ENCODE measurements around the gene IRGC. TPM values are rescaled to one million over a fixed set of nuclear protein-coding genes. Genes with fewer than 3 reads are reported as not detected.

The IRGC gene
- total RNA-seq: not detected

DNA sequence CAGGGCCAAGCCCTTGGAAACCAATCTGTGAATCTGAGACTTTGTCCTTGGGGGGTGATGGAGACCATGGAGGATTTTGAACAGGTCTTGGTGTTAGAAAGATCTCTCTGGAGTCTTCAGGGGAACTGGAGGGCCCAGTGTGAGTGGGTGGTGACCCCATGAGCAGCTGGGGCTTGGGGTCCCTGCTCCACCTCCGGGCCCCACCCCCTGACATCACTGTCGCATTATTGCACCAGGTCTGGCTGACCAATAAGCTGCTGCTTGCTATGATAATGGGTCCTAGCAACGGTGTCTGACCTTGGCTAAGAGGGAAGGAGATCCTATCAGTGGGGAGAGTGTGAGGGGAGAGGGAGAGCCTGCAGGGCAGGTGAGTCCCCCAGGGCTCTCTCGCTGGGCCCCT is at the start of gene IRGC:
IRGC (plus strand) TSS at position 301 of the 400 bp plus-strand sequence. CDS start 2,483 bp downstream, outside the sequence.
- no peak for TF ChIP-seq CTCF (IDR thresholded peaks at IDR 0.05; ENCODE audit: low read depth)

GRCh38 chr19:43667126-43667875 is 48.6 kb upstream of the IRGC start:
- no peak for TF ChIP-seq CTCF (IDR thresholded peaks at IDR 0.05; ENCODE audit: low read depth)

GRCh38 chr19:43667876-43668405 is 47.9 kb upstream of the IRGC start:
- no peak for TF ChIP-seq CTCF (IDR thresholded peaks at IDR 0.05; ENCODE audit: low read depth)

GRCh38 chr19:43668406-43669109 is 47.3 kb upstream of the IRGC start:
- TF ChIP-seq CTCF (IDR thresholded peaks at IDR 0.05; ENCODE audit: low read depth): no peak

DNA sequence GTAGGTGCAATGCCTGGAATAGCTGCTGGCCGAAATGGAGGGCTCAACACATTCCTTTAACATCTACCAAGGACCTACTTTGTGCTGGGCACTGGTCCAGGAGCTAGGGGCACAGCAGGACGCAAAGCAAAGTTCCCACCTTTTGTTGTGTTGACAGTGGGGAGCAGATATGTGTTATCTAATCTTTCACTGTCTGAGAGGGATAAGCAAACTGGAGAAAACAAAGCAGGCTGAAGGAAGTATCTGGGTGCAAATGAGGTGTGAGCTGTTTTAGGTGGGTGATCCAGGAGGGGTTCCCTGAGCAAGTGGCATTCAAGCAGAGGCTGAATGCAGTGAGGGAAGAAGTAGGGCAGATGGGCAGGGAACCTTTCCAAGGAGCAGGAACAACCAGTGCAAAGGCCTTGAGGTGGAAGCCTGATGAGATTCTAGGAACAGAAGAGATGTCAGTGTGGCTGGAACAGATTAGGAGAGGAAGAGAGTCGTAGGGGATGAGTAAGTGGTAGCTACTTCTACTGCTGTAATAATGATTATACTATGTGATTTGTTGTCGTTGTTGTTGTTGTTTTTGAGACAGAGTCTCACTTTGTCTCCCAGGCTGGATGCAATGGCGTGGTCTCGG is 43.7 kb upstream of the IRGC start:
- no peak for TF ChIP-seq CTCF (IDR thresholded peaks at IDR 0.05; ENCODE audit: low read depth)

DNA sequence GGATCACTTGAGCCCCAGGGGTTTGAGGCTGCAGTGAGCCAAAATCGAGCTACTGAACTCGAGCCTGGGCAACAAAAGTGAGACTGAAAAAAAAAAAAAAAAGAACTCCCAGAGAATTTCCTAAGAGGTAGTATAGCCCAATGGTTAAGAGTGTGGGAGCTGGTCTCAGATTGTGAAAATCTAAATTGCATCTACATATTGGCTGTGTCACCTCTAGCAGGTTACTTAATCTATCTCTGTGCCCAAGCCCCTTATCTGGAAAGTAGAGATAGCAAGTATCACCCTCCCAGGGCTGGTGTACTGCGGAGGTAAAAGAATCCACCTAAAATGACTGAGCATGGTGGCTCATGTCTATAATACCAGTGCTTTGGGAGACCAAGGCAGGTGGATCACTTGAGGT is 42.2 kb upstream of the IRGC start:
- no peak for TF ChIP-seq CTCF (IDR thresholded peaks at IDR 0.05; ENCODE audit: low read depth)

DNA sequence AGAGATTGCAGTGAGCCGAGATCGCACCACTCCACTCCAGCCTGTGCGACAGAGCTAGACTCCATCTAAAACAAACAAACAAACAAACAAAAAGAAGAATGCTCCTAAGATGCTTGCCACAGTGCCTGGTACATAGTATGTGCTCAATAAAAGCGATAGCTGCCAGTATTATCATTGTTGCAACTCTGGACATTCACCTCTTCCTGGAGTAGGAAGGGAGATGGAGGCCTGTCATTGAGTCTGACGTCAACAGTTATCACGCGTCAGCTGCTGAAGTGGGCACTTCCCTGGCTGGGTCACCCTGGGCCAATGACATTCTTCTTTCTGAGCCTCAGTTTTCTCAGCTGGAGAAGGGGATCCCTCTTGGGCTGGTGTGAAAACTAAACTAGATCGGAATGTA is 41.7 kb upstream of the IRGC start:
- TF ChIP-seq CTCF (IDR thresholded peaks at IDR 0.05; ENCODE audit: low read depth): no peak
